Esophagus squamous epithelium (tissue), 5 donors: ENCODE results near the gene LRRC49. TPM values are rescaled to one million over a fixed set of nuclear protein-coding genes. Genes with fewer than 3 reads are reported as not detected.
"Not testable (repeated sequence)": the region's sequence is repeated elsewhere in the genome, so short reads cannot be mapped to it uniquely, and the experiment has no call there.

ENCODE experiments used
- DNase-seq: peaks from one replicate; lab custom pipeline; 2025; lab: John Stamatoyannopoulos, UW
- H3K27ac ChIP-seq, 4 donors: fragments of 200-600 bp; sonication (generic); one replicate each; pipeline ENCODE4 v1.5.1; 2016 to 2019; ENCODE audit warnings: mild to moderate bottlenecking in 1 of 4
- H3K27me3 ChIP-seq, 4 donors: fragments of 200-600 bp; sonication (generic); 1 replicate in 3 of 4; 2 replicates in 1 of 4; pipeline versions ENCODE4 v1.5.1 to v1.6.0; 2017 to 2021; ENCODE audit warnings: antibody characterized with exemption in 1 of 4
- H3K36me3 ChIP-seq, 3 donors: fragments of 200-600 bp; sonication (generic); one replicate each; pipeline ENCODE4 v1.5.1; 2016 to 2019
- H3K4me1 ChIP-seq, 3 donors: fragments of 200-600 bp; sonication (generic); one replicate each; pipeline ENCODE4 v1.5.1; 2017 to 2019
- H3K4me3 ChIP-seq, 4 donors: fragments of 200-600 bp; sonication (generic); 1 replicate in 3 of 4; 2 replicates in 1 of 4; pipeline ENCODE4 v1.5.1; 2016 to 2019; ENCODE audit warnings: mild to moderate bottlenecking in 2 of 4, moderate library complexity in 1 of 4
- H3K9me3 ChIP-seq, 3 donors: fragments of 200-600 bp; sonication (generic); one replicate each; pipeline ENCODE4 v1.5.1; 2016 to 2019
- CTCF ChIP-seq, 6 experiments: fragments of 450-650 bp in 4 of 6; fragments of 200-600 bp in 2 of 6; sonication (generic) in 2 of 6; IDR thresholded peaks; one replicate each; pipeline ENCODE4 v1.5.1; 2016 to 2019; ENCODE audit warnings: antibody characterized with exemption in 6 of 6, mild to moderate bottlenecking in 4 of 6, moderate library complexity in 4 of 6
- POLR2A ChIP-seq, 4 donors: fragments of 450-650 bp; IDR thresholded peaks; one replicate each; pipeline ENCODE4 v1.6.1; 2017; ENCODE audit warnings: antibody characterized with exemption in 4 of 4, mild to moderate bottlenecking in 4 of 4, moderate library complexity in 3 of 4
- WGBS, 2 donors: methylation state at CpG; one replicate each; pipeline ENCODE4 v1.1.5; 2018; 5-methylcytosine and 5-hydroxymethylcytosine counted together
- intact Hi-C: fragments of 100-400 bp; cut with DNase I; formaldehyde crosslinking; loops from one replicate; pipeline ENCODE4 v1.15.0; 2022
- total RNA-seq, 4 donors: library from RNA; depleted of rRNA; stranded (reverse); fragments of >200 nt; gene quantifications; one replicate each; pipeline ENCODE4 v1.1.0, GENCODE V29; 2016
- donor health status: DM: yes; HTN: yes; CAD: no.

The LRRC49 gene
- total RNA-seq, 4 donors from 2014 or later = 0.34 to 5.5 (median 4.8) TPM

GRCh38 chr15:71013446-71013845, 120.8 kb downstream of the LRRC49 start:
- H3K27me3 ChIP-seq = no peaks in the 10 kb centered on the region
- peaks cover 0 to 7% (median 0%) of the 10 kb centered on the region in 3 donors for H3K4me1 ChIP-seq
- H3K36me3 ChIP-seq = no peaks in the 10 kb centered on the region
- no peak overlapping the region for H3K4me3 ChIP-seq
- H3K27ac ChIP-seq = no peak overlapping the region
- intact Hi-C loops = no loop called here
- 71 to 88% methylated on average over 2 of the region's 2 CpGs for WGBS, 2 donors
- no peak for DNase-seq
- H3K9me3 ChIP-seq = no peaks in the 10 kb centered on the region
- TF ChIP-seq CTCF (IDR thresholded peaks at IDR 0.05) = no peak
- TF ChIP-seq POLR2A (IDR thresholded peaks at IDR 0.05) = no peak

- DNase-seq = no peak
- no peak overlapping the region for H3K27ac ChIP-seq
- no peaks in the 10 kb centered on the region for H3K4me1 ChIP-seq
- H3K9me3 ChIP-seq = peaks cover 0 to 5% (median 0%) of the 10 kb centered on the region in 3 donors
- WGBS, 2 donors = 91 to 97% methylated on average over 8 of the region's 8 CpGs
- intact Hi-C loops = no loop called here
- no peak for TF ChIP-seq CTCF (IDR thresholded peaks at IDR 0.05)
- no peak for TF ChIP-seq POLR2A (IDR thresholded peaks at IDR 0.05)
- H3K27me3 ChIP-seq = no peaks in the 10 kb centered on the region
- no peak overlapping the region for H3K4me3 ChIP-seq
- peaks cover 0 to 6% (median 0%) of the 10 kb centered on the region in 3 donors for H3K36me3 ChIP-seq
Measured at GRCh38 chr15:71015342-71015741, 122.7 kb downstream of the LRRC49 start.

- H3K4me1 ChIP-seq, H3K9me3 ChIP-seq, H3K36me3 ChIP-seq, H3K27ac ChIP-seq, H3K4me3 ChIP-seq, intact Hi-C loops, H3K27me3 ChIP-seq, DNase-seq: not testable (repeated sequence)
- WGBS, 2 donors = 80% methylated on average over 1 of the region's 4 CpGs; no CpG with 5 or more reads in 1 of the 2 donors
Measured at GRCh38 chr15:71031232-71031631, 138.6 kb downstream of the LRRC49 start.

- H3K27ac ChIP-seq, H3K4me1 ChIP-seq, intact Hi-C loops, DNase-seq, H3K9me3 ChIP-seq, H3K4me3 ChIP-seq, H3K36me3 ChIP-seq, H3K27me3 ChIP-seq: not testable (repeated sequence)
- WGBS, 2 donors = 100% methylated on average over 1 of the region's 1 CpG
Measured at GRCh38 chr15:71035478-71035877, 142.9 kb downstream of the LRRC49 start.

GRCh38 chr15:71042356-71042922, 149.8 kb downstream of the LRRC49 start:
- no peak for TF ChIP-seq CTCF (IDR thresholded peaks at IDR 0.05)
- no peak for TF ChIP-seq POLR2A (IDR thresholded peaks at IDR 0.05)
- intact Hi-C loops = no loop called here

GRCh38 chr15:71043373-71043772, 150.7 kb downstream of the LRRC49 start:
- H3K4me1 ChIP-seq = peaks cover 0 to 14% (median 0%) of the 10 kb centered on the region in 3 donors

More at GRCh38 chr15:71042356-71042922, 149.8 kb downstream of the LRRC49 start:
- Histone ChIP-seq H3K4me3 (no peak overlapping the region), H3K27ac (no peak overlapping the region), H3K4me1 (peaks cover 0 to 14% (median 0%) of the 10 kb centered on the region in 3 donors), H3K9me3 (no peaks in the 10 kb centered on the region), H3K36me3 (no peaks in the 10 kb centered on the region), H3K27me3 (no peaks in the 10 kb centered on the region)
- WGBS, 2 donors = 81% methylated on average over 3 of the region's 3 CpGs
- no peak for DNase-seq

More at GRCh38 chr15:71043373-71043772, 150.7 kb downstream of the LRRC49 start:
- WGBS, 2 donors = 10 to 27% methylated on average over 1 of the region's 1 CpG
- intact Hi-C loops = no loop called here
- no peaks in the 10 kb centered on the region for H3K27me3 ChIP-seq
- TF ChIP-seq POLR2A (IDR thresholded peaks at IDR 0.05) (no peak), CTCF (IDR thresholded peaks at IDR 0.05) (no peak)
- DNase-seq = no peak
- H3K36me3 ChIP-seq = no peaks in the 10 kb centered on the region
- no peaks in the 10 kb centered on the region for H3K9me3 ChIP-seq
- H3K4me3 ChIP-seq = no peak overlapping the region
- no peak overlapping the region for H3K27ac ChIP-seq
